Mucosa of stomach (tissue), 1 donor: Measurements from ENCODE around the gene IL1RAPL1.
"Not testable (repeated sequence)": the region's sequence is repeated elsewhere in the genome, so short reads cannot be mapped to it uniquely, and the experiment has no call there.

Experiments
- H3K27me3 ChIP-seq: one replicate; pipeline ENCODE4 v1.7.0; 2013; ENCODE audit warnings: mild to moderate bottlenecking, low read length; ENCODE audit not compliant: control insufficient read depth, insufficient read depth
- H3K36me3 ChIP-seq: one replicate; pipeline ENCODE4 v1.7.0; 2013; ENCODE audit warnings: low read length; ENCODE audit not compliant: control insufficient read depth, insufficient read depth
- H3K4me1 ChIP-seq: one replicate; pipeline ENCODE4 v1.7.0; 2013; ENCODE audit warnings: mild to moderate bottlenecking, low read length; ENCODE audit not compliant: control insufficient read depth, insufficient read depth
- H3K4me3 ChIP-seq: one replicate; pipeline ENCODE4 v1.7.0; 2013; ENCODE audit warnings: low read length
- H3K9ac ChIP-seq: one replicate; pipeline ENCODE4 v1.7.0; 2013; ENCODE audit warnings: mild to moderate bottlenecking, low read length, moderate library complexity
- H3K9me3 ChIP-seq: one replicate; pipeline ENCODE4 v1.7.0; 2013; ENCODE audit warnings: mild to moderate bottlenecking, low read length, moderate library complexity; ENCODE audit not compliant: control insufficient read depth
- donor health status: Pancreatic carcinoma.

Gene IL1RAPL1

GRCh38 chrX:28709421-28709820, 122.2 kb downstream of the IL1RAPL1 start:
- no peak overlapping the region for H3K4me3 ChIP-seq

DNA sequence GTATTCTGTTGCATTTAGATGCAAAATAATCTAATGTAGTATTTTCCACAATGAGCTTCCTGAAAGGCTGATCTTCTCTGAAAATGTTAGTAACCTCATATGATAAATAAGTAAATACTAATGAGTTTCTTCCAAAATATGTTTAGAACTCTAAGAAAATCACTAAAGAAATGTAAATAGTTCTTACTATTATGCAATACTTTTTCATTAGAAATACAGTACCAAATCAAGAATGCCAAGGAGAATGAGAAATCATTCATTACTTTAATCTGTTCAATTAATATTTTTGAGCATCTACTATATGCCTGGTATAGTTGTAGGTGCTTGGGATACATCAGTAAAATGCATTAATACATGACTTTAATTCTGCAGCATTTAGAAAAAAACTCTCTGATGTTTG, 130.6 kb downstream of the IL1RAPL1 start:
- Histone ChIP-seq H3K4me1 (no peaks in the 10 kb centered on the region), H3K36me3 (no peaks in the 10 kb centered on the region), H3K4me3 (no peak overlapping the region), H3K27me3 (no peaks in the 10 kb centered on the region), H3K9ac (no peak overlapping the region), H3K9me3 (no peaks in the 10 kb centered on the region)

More at GRCh38 chrX:28709421-28709820, 122.2 kb downstream of the IL1RAPL1 start:
- Histone ChIP-seq H3K4me1 (no peaks in the 10 kb centered on the region), H3K9ac (no peak overlapping the region), H3K9me3 (no peaks in the 10 kb centered on the region), H3K27me3 (no peaks in the 10 kb centered on the region), H3K36me3 (no peaks in the 10 kb centered on the region)

- H3K4me3 ChIP-seq: no peak overlapping the region
- H3K36me3 ChIP-seq: no peaks in the 10 kb centered on the region
- H3K9ac ChIP-seq: no peak overlapping the region
- H3K4me1 ChIP-seq: no peaks in the 10 kb centered on the region
- H3K9me3 ChIP-seq: no peaks in the 10 kb centered on the region
- no peaks in the 10 kb centered on the region for H3K27me3 ChIP-seq
Measured at GRCh38 chrX:28718450-28718849, 131.2 kb downstream of the IL1RAPL1 start.

DNA sequence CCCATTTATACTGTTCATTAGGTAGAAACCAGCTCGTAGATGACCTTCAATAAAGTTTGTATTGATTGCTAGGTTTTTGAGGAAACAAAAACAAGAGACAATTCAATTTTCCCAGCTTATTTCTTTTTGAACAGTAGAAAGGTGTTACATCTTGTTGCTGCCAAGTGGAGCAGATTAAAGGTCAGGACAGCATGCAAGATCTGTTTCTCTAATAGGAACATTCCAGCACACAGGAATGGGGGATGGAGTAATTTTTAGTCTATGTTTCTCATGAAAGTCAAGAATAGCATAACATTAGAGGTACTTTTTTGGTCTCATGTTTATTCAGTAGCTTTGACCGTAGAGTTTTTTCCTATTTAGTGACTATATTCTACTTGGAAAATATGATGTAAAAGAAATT, 132.4 kb downstream of the IL1RAPL1 start:
- no peaks in the 10 kb centered on the region for H3K36me3 ChIP-seq
- no peaks in the 10 kb centered on the region for H3K4me1 ChIP-seq

DNA sequence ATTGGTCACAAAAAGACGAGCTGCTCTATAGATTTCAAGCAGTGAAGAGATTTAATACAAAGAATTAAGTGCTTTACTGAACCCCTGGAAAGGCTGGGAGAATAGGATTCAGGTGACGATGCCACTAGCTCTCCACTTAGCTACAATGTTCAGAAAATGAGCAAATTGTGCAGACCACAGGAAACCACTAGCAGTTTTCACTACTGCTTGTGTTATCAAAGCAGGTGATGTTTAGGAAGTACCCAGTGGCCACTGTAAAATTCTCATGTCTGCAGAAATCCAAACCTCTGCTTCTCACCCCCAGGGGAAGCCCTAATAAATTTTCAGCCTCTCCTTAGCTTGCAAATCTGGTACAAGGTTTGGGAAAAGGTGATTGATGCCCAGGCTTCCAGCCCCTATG, 165.1 kb downstream of the IL1RAPL1 start:
- Histone ChIP-seq H3K36me3 (no peaks in the 10 kb centered on the region), H3K9me3 (no peaks in the 10 kb centered on the region), H3K4me3 (no peak overlapping the region), H3K4me1 (no peaks in the 10 kb centered on the region), H3K27me3 (no peaks in the 10 kb centered on the region), H3K9ac (no peak overlapping the region)

More for the DNA sequence above, 132.4 kb downstream of the IL1RAPL1 start:
- Histone ChIP-seq H3K4me3 (no peak overlapping the region), H3K27me3 (no peaks in the 10 kb centered on the region), H3K9ac (no peak overlapping the region), H3K9me3 (no peaks in the 10 kb centered on the region)

- H3K9ac ChIP-seq: no peak overlapping the region
- H3K27me3 ChIP-seq: no peaks in the 10 kb centered on the region
- no peak overlapping the region for H3K4me3 ChIP-seq
- H3K4me1 ChIP-seq: no peaks in the 10 kb centered on the region
- H3K36me3 ChIP-seq: no peaks in the 10 kb centered on the region
- no peaks in the 10 kb centered on the region for H3K9me3 ChIP-seq
Measured at GRCh38 chrX:28756175-28756574, 168.9 kb downstream of the IL1RAPL1 start.

DNA sequence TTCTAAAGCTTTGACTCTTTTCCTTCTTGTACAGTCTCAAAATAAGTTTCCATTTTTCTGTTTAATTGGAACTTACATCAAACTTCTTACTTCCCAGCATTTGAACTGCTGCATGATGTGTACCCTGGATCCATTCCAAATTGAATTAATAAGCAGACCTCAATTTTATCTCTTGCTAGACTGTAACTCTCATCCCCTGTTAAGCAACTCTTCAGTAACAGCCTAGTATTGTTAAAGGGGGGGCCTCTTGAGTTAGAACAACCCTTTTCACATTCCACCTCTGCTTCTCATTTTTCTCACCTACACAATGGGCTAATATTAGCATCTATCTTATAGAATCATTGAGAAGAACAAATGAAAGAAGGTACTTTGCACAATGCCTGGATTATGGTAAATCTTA, 169.4 kb downstream of the IL1RAPL1 start:
- no peaks in the 10 kb centered on the region for H3K36me3 ChIP-seq
- no peak overlapping the region for H3K4me3 ChIP-seq
- no peak overlapping the region for H3K9ac ChIP-seq
- H3K9me3 ChIP-seq: no peaks in the 10 kb centered on the region
- no peaks in the 10 kb centered on the region for H3K27me3 ChIP-seq
- H3K4me1 ChIP-seq: no peaks in the 10 kb centered on the region

DNA sequence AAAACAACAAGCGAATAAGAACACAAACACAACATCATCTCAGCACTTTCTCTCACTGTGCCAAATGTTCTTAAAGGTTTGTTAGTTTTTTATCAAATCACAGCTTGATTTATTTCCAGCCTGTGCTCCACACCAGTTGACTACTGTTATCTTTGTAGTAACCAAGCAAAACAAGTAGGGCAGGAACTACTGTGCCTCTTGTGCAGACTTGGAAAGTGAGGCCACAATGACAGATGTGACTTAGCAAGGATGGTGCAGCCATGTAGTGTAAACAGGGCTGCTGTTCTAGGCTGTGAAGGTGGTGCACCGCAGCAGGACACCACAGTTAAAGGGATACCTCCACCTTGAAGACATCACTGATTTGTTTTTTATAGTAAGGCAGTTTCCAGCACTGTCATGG, 170.0 kb downstream of the IL1RAPL1 start:
- no peaks in the 10 kb centered on the region for H3K4me1 ChIP-seq
- no peaks in the 10 kb centered on the region for H3K27me3 ChIP-seq
- no peak overlapping the region for H3K4me3 ChIP-seq
- no peaks in the 10 kb centered on the region for H3K9me3 ChIP-seq
- no peaks in the 10 kb centered on the region for H3K36me3 ChIP-seq
- H3K9ac ChIP-seq: no peak overlapping the region

DNA sequence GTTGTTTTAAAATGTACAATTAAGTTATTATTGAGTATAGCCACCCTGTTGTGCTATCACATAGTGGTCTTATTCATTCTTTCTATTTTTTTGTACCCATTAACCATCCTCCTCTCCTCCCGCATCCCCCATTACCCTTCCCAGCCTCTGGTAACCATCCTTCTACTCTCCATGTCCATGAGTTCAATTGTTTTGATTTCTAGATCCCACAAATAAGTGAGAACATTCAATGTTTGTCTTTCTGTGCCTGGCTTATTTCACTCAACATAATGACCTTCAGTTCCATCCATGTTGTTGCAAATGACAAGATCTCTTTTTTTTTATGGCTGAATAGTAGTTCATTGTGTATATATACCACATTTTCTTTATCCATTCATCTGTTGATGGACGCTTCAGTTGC, 179.3 kb downstream of the IL1RAPL1 start:
- H3K27me3 ChIP-seq, H3K4me1 ChIP-seq, H3K4me3 ChIP-seq, H3K9ac ChIP-seq, H3K9me3 ChIP-seq, H3K36me3 ChIP-seq: not testable (repeated sequence)

GRCh38 chrX:28773807-28774206, 186.6 kb downstream of the IL1RAPL1 start:
- H3K27me3 ChIP-seq: no peaks in the 10 kb centered on the region
- H3K9ac ChIP-seq: no peak overlapping the region
- no peaks in the 10 kb centered on the region for H3K36me3 ChIP-seq
- H3K4me3 ChIP-seq: no peak overlapping the region
- no peaks in the 10 kb centered on the region for H3K4me1 ChIP-seq
- H3K9me3 ChIP-seq: no peaks in the 10 kb centered on the region

GRCh38 chrX:28787206-28787605, 200.0 kb downstream of the IL1RAPL1 start:
- Histone ChIP-seq H3K27me3 (no peaks in the 10 kb centered on the region), H3K9ac (no peak overlapping the region), H3K36me3 (no peaks in the 10 kb centered on the region), H3K4me1 (no peaks in the 10 kb centered on the region), H3K4me3 (no peak overlapping the region), H3K9me3 (no peaks in the 10 kb centered on the region)

- not testable (repeated sequence) for H3K36me3 ChIP-seq, H3K9ac ChIP-seq, H3K4me3 ChIP-seq, H3K4me1 ChIP-seq, H3K9me3 ChIP-seq, H3K27me3 ChIP-seq
Measured at GRCh38 chrX:28800671-28801070, 213.4 kb downstream of the IL1RAPL1 start.

- Histone ChIP-seq H3K27me3 (no peaks in the 10 kb centered on the region), H3K4me1 (no peaks in the 10 kb centered on the region), H3K4me3 (no peak overlapping the region), H3K36me3 (no peaks in the 10 kb centered on the region), H3K9ac (no peak overlapping the region), H3K9me3 (no peaks in the 10 kb centered on the region)
Measured at GRCh38 chrX:28802625-28803024, 215.4 kb downstream of the IL1RAPL1 start.
